Measurements from ENCODE around the gene CANX.

DNA sequence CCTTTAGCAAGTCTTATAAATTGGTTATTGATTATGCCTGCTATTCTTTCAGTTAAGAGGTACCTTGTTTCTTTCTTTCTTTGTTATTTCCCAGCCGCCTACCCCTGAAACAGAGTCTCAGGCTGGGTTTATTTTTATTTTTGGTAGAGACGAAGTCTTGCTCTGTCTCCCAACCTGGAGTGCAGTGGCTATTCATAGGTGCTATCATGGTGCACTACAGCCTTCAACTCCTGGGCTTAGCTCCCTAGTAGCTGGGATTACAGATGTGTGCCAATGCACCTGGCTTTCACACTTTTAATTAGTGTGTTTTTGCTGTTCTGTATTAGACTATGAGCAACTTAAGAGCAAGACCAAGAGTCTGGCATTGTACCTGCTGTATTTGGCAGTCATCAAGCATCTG, 48.1 kb downstream of the CANX start:
- TF ChIP-seq, protein P1, sequence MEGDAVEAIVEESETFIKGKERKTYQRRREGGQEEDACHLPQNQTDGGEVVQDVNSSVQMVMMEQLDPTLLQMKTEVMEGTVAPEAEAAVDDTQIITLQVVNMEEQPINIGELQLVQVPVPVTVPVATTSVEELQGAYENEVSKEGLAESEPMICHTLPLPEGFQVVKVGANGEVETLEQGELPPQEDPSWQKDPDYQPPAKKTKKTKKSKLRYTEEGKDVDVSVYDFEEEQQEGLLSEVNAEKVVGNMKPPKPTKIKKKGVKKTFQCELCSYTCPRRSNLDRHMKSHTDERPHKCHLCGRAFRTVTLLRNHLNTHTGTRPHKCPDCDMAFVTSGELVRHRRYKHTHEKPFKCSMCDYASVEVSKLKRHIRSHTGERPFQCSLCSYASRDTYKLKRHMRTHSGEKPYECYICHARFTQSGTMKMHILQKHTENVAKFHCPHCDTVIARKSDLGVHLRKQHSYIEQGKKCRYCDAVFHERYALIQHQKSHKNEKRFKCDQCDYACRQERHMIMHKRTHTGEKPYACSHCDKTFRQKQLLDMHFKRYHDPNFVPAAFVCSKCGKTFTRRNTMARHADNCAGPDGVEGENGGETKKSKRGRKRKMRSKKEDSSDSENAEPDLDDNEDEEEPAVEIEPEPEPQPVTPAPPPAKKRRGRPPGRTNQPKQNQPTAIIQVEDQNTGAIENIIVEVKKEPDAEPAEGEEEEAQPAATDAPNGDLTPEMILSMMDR (conservative IDR thresholded peaks at IDR 0.05; ENCODE audit: low read length), result no peak
- no peak for TF ChIP-seq EZH2phosphoT487 (IDR thresholded peaks at IDR 0.05; ENCODE audit: borderline replicate concordance)

Measured in Loucy (cell line).